ENCODE results near the gene OXER1. TPM values are rescaled to one million over a fixed set of nuclear protein-coding genes. Genes with fewer than 3 reads are reported as not detected.

Gene OXER1
- total and polyA plus RNA-seq, 2 of the 13 experiments (the other 11 are each of a cell fraction or from before 2014, with no cell fraction given): 8.0 to 9.0 TPM

GRCh38 chr2:42792583-42793333 is 28.8 kb upstream of the OXER1 start, which contains the start of gene HAAO (continued):
- TF ChIP-seq ZNF784 (CRISPR knock-in tag; IDR thresholded peaks at IDR 0.05; ENCODE audit: borderline replicate concordance): peak; percentile 97; the same call in 1 of the 2 replicates
- TF ChIP-seq TCF7 (IDR thresholded peaks at IDR 0.05; ENCODE audit: low read depth): no peak; the same call in 1 of the 2 replicates
- TF ChIP-seq ZNF383 (CRISPR knock-in tag; IDR thresholded peaks at IDR 0.05; ENCODE audit: borderline replicate concordance): peak; percentile 97; the same call in 1 of the 2 replicates
- TF ChIP-seq, protein P1, sequence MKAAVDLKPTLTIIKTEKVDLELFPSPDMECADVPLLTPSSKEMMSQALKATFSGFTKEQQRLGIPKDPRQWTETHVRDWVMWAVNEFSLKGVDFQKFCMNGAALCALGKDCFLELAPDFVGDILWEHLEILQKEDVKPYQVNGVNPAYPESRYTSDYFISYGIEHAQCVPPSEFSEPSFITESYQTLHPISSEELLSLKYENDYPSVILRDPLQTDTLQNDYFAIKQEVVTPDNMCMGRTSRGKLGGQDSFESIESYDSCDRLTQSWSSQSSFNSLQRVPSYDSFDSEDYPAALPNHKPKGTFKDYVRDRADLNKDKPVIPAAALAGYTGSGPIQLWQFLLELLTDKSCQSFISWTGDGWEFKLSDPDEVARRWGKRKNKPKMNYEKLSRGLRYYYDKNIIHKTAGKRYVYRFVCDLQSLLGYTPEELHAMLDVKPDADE (CRISPR knock-in tag; IDR thresholded peaks at IDR 0.05): peak; percentile 67; the same call in 1 of the 2 replicates
- peak; percentile 99 for TF ChIP-seq SALL1 (CRISPR knock-in tag; IDR thresholded peaks at IDR 0.05)
- TF ChIP-seq PRMT3 (CRISPR knock-in tag; IDR thresholded peaks at IDR 0.05; ENCODE audit: borderline replicate concordance, low read depth): peak; percentile 83; the same call in 1 of the 2 replicates
- peak; percentile 98 for TF ChIP-seq ZNF224 (CRISPR knock-in tag; IDR thresholded peaks at IDR 0.05)
- TF ChIP-seq ERF (CRISPR knock-in tag; IDR thresholded peaks at IDR 0.05): peak; percentile 99
- peak; percentile 97 for TF ChIP-seq ZNF674 (CRISPR knock-in tag; IDR thresholded peaks at IDR 0.05; ENCODE audit: low read depth)
- TF ChIP-seq ZNF678 (CRISPR knock-in tag; IDR thresholded peaks at IDR 0.05): peak; percentile 64; the same call in 1 of the 2 replicates
- TF ChIP-seq CREB1 (IDR thresholded peaks at IDR 0.05): 0 out of 2 replicates have a peak, but pooled peaks have one; percentile 5
- no peak for TF ChIP-seq CREB1 (CRISPR knock-in tag; IDR thresholded peaks at IDR 0.05)
- no peak for TF ChIP-seq SYNCRIP (IDR thresholded peaks at IDR 0.05; ENCODE audit: insufficient read depth, low read depth, low read length)
- peak; percentile 98 for TF ChIP-seq SAFB2 (CRISPR knock-in tag; IDR thresholded peaks at IDR 0.05; ENCODE audit: borderline replicate concordance, low read depth)
- peak; percentile 93 for TF ChIP-seq ZNF549 (CRISPR knock-in tag; IDR thresholded peaks at IDR 0.05)
- TF ChIP-seq ZXDC (CRISPR knock-in tag; IDR thresholded peaks at IDR 0.05): peak; percentile 91; the same call in 1 of the 2 replicates
- TF ChIP-seq ELF1 (CRISPR knock-in tag; IDR thresholded peaks at IDR 0.05): peak; percentile 66
- peak; percentile 8; the same call in 1 of the 2 replicates for TF ChIP-seq ARID2 (CRISPR knock-in tag; IDR thresholded peaks at IDR 0.05; ENCODE audit: borderline replicate concordance)
- TF ChIP-seq RAD51 (IDR thresholded peaks at IDR 0.05; ENCODE audit: borderline replicate concordance): no peak
- no peak for TF ChIP-seq DNMT3B (CRISPR knock-in tag; conservative IDR thresholded peaks at IDR 0.05)
- peak; percentile 95 for TF ChIP-seq TFDP2 (CRISPR knock-in tag; IDR thresholded peaks at IDR 0.05)
- peak; percentile 93 for TF ChIP-seq ZNF691 (CRISPR knock-in tag; IDR thresholded peaks at IDR 0.05; ENCODE audit: borderline replicate concordance, low read depth)
- peak; percentile 97 for TF ChIP-seq NFKBIZ (CRISPR knock-in tag; IDR thresholded peaks at IDR 0.05)
- no peak for TF ChIP-seq ZSCAN29 (CRISPR knock-in tag; conservative IDR thresholded peaks at IDR 0.05)
